ENCODE data around the gene NRP2. TPM values are rescaled to one million over a fixed set of nuclear protein-coding genes. Genes with fewer than 3 reads are reported as not detected.
A peak's percentile ranks its signal among the peaks of the same experiment; 100 is the strongest.

NRP2 gene
- total RNA-seq, 6 donors from 2014 or later = 61.4 to 99.4 (median 71.8) TPM

DNA sequence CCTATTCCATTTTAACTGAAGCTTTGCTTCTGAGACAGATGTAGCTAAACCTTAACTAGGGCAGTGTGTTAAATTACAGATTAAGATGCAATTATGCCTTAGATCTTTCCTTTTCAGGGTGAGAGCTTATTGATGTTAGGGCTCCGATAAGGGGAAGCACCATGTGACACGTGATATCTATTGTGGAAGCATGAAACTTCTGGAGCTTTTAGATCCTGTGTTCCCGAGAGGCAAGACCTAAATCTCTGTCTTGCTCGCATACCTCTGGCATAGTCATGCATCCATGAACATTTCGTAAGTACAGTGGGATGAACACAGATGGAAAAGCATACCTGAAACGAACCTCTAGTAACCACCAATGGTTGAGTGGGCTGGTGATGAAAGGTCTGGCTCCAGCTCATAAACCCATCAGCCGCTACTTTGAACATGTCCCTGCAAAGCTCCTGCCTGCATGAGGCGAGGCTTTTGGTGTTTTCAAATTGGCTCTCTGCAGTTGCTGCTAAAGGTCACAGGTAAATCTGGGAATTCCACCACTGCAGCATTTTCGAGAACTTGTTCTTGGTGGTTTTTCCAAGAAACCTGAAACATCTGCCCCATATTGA is 3.7 kb upstream of the NRP2 start:
- Histone ChIP-seq H3K27me3 (no peaks in the 10 kb centered on the region), H3K4me1 (peaks cover 12 to 31% (median 19%) of the 10 kb centered on the region in 4 donors), H3K9me3 (no peaks in the 10 kb centered on the region), H3K36me3 (no peaks in the 10 kb centered on the region), H3K4me3 (no peak overlapping the region), H3K27ac (no peak overlapping the region)
- no peak for TF ChIP-seq EP300 (IDR thresholded peaks at IDR 0.05)
- TF ChIP-seq, protein P1, sequence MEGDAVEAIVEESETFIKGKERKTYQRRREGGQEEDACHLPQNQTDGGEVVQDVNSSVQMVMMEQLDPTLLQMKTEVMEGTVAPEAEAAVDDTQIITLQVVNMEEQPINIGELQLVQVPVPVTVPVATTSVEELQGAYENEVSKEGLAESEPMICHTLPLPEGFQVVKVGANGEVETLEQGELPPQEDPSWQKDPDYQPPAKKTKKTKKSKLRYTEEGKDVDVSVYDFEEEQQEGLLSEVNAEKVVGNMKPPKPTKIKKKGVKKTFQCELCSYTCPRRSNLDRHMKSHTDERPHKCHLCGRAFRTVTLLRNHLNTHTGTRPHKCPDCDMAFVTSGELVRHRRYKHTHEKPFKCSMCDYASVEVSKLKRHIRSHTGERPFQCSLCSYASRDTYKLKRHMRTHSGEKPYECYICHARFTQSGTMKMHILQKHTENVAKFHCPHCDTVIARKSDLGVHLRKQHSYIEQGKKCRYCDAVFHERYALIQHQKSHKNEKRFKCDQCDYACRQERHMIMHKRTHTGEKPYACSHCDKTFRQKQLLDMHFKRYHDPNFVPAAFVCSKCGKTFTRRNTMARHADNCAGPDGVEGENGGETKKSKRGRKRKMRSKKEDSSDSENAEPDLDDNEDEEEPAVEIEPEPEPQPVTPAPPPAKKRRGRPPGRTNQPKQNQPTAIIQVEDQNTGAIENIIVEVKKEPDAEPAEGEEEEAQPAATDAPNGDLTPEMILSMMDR (IDR thresholded peaks at IDR 0.05) = no peak
- TF ChIP-seq POLR2A (IDR thresholded peaks at IDR 0.05) = no peak
- 89 to 92% methylated on average over 9 of the region's 9 CpGs for WGBS, 2 donors
- DNase-seq (no peak), ATAC-seq (ENCODE audit: low FRiP score in 2 of 2) (no peak)

DNA sequence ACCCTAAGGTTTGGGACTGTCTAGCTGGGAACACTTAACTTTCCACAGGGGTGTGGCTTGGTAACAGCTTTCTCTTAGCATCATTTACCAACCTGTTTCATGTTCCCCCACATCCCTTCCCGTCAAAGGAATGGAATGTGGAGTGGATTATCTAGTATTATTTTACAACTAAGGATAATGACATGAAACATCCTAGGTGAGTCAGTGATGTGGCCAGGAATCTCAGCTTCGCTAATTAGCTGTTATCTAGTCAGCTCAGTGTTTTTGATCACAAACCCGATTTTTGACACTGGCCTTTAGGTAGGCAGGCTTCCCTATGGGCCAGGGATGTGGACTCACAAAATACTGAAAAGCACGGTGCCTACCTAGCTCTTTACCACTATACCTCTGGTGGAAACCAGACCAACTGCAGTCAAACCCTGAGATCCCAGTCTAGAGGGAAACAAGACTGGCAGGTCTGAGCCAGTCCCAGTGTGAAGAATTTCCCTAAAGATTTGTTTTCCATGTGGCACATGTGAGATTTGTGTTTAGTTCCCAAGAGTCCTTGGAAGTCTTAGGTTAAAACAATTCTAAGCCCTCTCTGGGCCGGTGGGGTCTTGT is 2.8 kb upstream of the NRP2 start:
- no peaks in the 10 kb centered on the region for H3K9me3 ChIP-seq
- no peak for ATAC-seq (ENCODE audit: low FRiP score in 2 of 2)
- no peak overlapping the region for H3K4me3 ChIP-seq
- peaks cover 12 to 40% (median 24%) of the 10 kb centered on the region in 4 donors for H3K4me1 ChIP-seq
- H3K36me3 ChIP-seq = no peaks in the 10 kb centered on the region
- no peak overlapping the region for H3K27ac ChIP-seq
- DNase-seq = no peak
- TF ChIP-seq EP300 (IDR thresholded peaks at IDR 0.05) = no peak
- WGBS, 2 donors = 67 to 88% methylated on average over 4 to 5 of the region's 5 CpGs
- H3K27me3 ChIP-seq = no peaks in the 10 kb centered on the region

DNA sequence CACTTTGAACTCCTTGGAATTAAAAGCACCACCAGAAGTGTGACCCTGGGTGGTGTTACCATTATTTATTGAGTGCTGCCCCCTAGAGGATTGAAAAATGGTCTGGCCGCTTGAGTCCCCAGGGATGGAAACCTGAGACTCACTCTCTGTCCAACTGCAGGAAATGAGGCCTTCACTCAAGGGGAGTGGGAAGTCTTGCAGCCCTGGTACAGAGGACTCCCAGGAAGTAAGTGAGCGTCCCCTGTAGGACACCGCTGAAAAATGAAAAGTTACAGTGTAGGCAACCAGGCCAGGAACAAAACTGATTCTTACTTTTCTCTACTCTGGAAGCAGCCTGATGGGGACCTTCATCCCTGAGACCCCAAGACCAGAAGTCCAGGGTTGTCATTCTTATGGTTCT is 2.2 kb upstream of the NRP2 start:
- ATAC-seq (ENCODE audit: low FRiP score in 2 of 2) = peak; percentile 34 to 70
- TF ChIP-seq POLR2AphosphoS5 (IDR thresholded peaks at IDR 0.05) (no peak), EP300 (IDR thresholded peaks at IDR 0.05) (no peak)
- TF ChIP-seq, protein P1 (IDR thresholded peaks at IDR 0.05) = peak; percentile 56 to 70 (median 64)
- Histone ChIP-seq H3K4me3 (no peak overlapping the region), H3K4me1 (peaks cover 14 to 45% (median 29%) of the 10 kb centered on the region in 4 donors), H3K36me3 (no peaks in the 10 kb centered on the region), H3K27me3 (no peaks in the 10 kb centered on the region), H3K9me3 (no peaks in the 10 kb centered on the region), H3K27ac (no peak overlapping the region)
- 26 to 33% methylated on average over 2 to 3 of the region's 3 CpGs for WGBS, 2 donors
- peak in 1 of 2 donors; percentile 67 for DNase-seq

- ATAC-seq (ENCODE audit: low FRiP score in 2 of 2) (no peak), DNase-seq (no peak)
- no peaks in the 10 kb centered on the region for H3K9me3 ChIP-seq
- TF ChIP-seq POLR2AphosphoS5 (IDR thresholded peaks at IDR 0.05) (no peak), POLR2A (IDR thresholded peaks at IDR 0.05) (no peak), EP300 (IDR thresholded peaks at IDR 0.05) (no peak)
- TF ChIP-seq, protein P1 (IDR thresholded peaks at IDR 0.05) = no peak
- H3K27me3 ChIP-seq = peaks cover 0 to 2% (median 0%) of the 10 kb centered on the region in 4 donors
- no peak overlapping the region for H3K27ac ChIP-seq
- no peaks in the 10 kb centered on the region for H3K36me3 ChIP-seq
- WGBS, 2 donors = 65 to 68% methylated on average over 4 of the region's 4 CpGs
- H3K4me3 ChIP-seq = no peak overlapping the region
- H3K4me1 ChIP-seq = peaks cover 14 to 54% (median 31%) of the 10 kb centered on the region in 4 donors
These were observed 1.4 kb upstream of the NRP2 start for GRCh38 chr2:205680903-205681302.

DNA sequence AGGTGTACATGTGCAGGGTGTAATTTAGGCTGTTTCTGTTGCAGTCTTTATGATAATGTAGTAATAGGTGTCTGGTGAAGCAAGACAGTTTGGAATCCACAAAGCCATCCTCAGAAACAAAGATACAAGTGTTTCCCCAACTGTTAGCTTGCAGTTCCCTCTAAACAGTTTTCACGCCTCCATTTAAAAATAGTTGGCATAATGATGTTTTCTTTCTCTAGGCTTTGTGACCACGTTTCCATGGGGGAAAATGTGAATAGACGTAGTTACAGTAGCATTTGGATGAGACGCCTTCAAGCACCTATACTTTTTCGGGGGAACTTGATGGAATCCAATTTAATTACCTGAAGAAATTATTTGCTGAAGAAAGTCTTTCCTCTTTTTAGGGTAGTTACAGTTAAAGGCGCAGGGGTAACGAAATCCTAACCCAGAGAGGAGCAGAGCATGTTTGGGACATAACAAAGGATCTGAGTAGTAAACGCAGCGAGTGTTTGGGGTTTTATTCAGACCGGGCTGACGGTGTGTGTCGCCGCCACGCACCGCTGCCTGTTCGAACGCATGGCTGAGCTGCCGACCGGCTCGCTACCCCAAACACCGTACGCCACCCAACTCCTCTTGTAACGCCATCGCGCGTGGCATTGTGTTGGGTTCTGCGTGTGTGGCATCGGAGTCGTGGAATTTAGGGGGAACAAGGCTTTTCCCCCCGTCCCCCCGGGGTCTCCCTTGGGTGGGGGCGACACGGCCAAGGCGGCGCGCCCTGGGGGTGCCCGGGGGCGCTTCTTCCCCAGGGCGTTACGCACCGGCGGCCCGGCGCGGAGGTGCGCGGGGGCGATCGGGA is 681 bp upstream of the NRP2 start:
- no peak for TF ChIP-seq POLR2AphosphoS5 (IDR thresholded peaks at IDR 0.05)
- no peak for TF ChIP-seq EP300 (IDR thresholded peaks at IDR 0.05)
- no peak for TF ChIP-seq POLR2A (IDR thresholded peaks at IDR 0.05)
- TF ChIP-seq, protein P1 (IDR thresholded peaks at IDR 0.05) = no peak
- H3K9me3 ChIP-seq = no peaks in the 10 kb centered on the region
- DNase-seq (no peak), ATAC-seq (ENCODE audit: low FRiP score in 2 of 2) (peak in 1 of 2 donors; percentile 20)
- H3K27ac ChIP-seq = peak overlapping the region; percentile 83 to 90 (median 85)
- WGBS, 2 donors = 10 to 23% methylated on average over 21 to 30 of the region's 49 CpGs
- H3K36me3 ChIP-seq = no peaks in the 10 kb centered on the region
- H3K4me1 ChIP-seq = peaks cover 21 to 61% (median 36%) of the 10 kb centered on the region in 4 donors
- H3K4me3 ChIP-seq = peak overlapping the region; percentile 61 to 85 (median 71)
- peaks cover 0 to 2% (median 0%) of the 10 kb centered on the region in 4 donors for H3K27me3 ChIP-seq

Measured in upper lobe of left lung (tissue), 6 donors.